Pancreas (tissue), 10 donors: ENCODE results near the gene EDA2R. TPM values are rescaled to one million over a fixed set of nuclear protein-coding genes. Genes with fewer than 3 reads are reported as not detected.

ENCODE experiments used
- ATAC-seq, 4 donors: fragments of 200-7000 bp; cut with Tn5 transposase; one replicate each; pipeline versions ENCODE4 v1.8.0 to v1.9.1; 2020; ENCODE audit warnings: mild to moderate bottlenecking in 4 of 4, moderate library complexity in 4 of 4
- DNase-seq, 6 donors: peaks; one replicate each; pipeline ENCODE4 v3.0.0-alpha.2; 2020
- FAIRE-seq: peaks from 2 replicates; lab custom pipeline; 2012; peaks lifted over from hg19 to GRCh38; lab: Jason Lieb, UNC
- H3K27ac ChIP-seq, 4 donors: fragments of 200-600 bp; sonication (generic); 1 replicate in 3 of 4; 2 replicates in 1 of 4; pipeline versions ENCODE4 v1.5.0 to v1.8.0; 2020
- H3K27me3 ChIP-seq, 4 donors: fragments of 200-600 bp; one replicate each; pipeline ENCODE4 v1.8.0; 2021
- H3K36me3 ChIP-seq, 3 donors: fragments of 200-600 bp; sonication (generic) in 1 of 3; one replicate each; pipeline versions ENCODE4 v1.5.0 to v1.8.0; 2020 to 2021
- H3K4me1 ChIP-seq, 3 donors: fragments of 200-600 bp; one replicate each; pipeline ENCODE4 v1.8.0; 2021
- H3K4me3 ChIP-seq, 4 donors: fragments of 200-600 bp; sonication (generic) in 2 of 4; one replicate each; pipeline versions ENCODE4 v1.5.0 to v1.8.0; 2020 to 2021
- H3K9me3 ChIP-seq, 4 donors: fragments of 200-600 bp; one replicate each; pipeline ENCODE4 v1.8.0; 2021
- WGBS, 2 donors: extraction: QIAGEN DNeasy Blood & Tissue Kit; methylation state at CpG; one replicate each; pipeline ENCODE4 v1.1.7; 2013; 5-methylcytosine and 5-hydroxymethylcytosine counted together
- intact Hi-C, 3 donors: fragments of 100-400 bp; cut with DNase I; formaldehyde crosslinking; loops; one replicate each; pipeline versions ENCODE4 v1.11.1 to v1.14.2; 2022
- polyA plus RNA-seq, 2 donors: library from polyadenylated mRNA; stranded (reverse); fragments of 200-250 nt; gene quantifications; one replicate each; pipeline ENCODE4 v1.2.3, GENCODE V29; 2013
- total RNA-seq, 6 donors: library from RNA; stranded (reverse); fragmentation: NEBNext Ultra II Directional in 4 of 6; extraction: Animal tissue kit (Norgen Biotek cat#: 25700) in 4 of 6; gene quantifications; one replicate each; pipeline versions ENCODE4 v1.2.1 to v1.2.4, GENCODE V29; 2021 to 2023
- TF ChIP-seq, protein P1 (sequence below), 4 donors: fragments of 200-600 bp; sonication (generic) in 3 of 4; IDR thresholded peaks; one replicate each; pipeline versions ENCODE4 v1.5.0 to v1.8.0; 2021; ENCODE audit warnings: antibody characterized with exemption in 4 of 4
- donor health status: healthy with polysubstance abuse.
- donor health status: DM: no; HTN: no; CAD: no; lungs with moderate emphysema.
- donor health status: DM: no; HTN: no; CAD: no.
- donor health status: control.
- donor health status: control.
- donor health status: Bipolar disorder and iron deficiency.
- donor health status: DM: yes; HTN: yes; CAD: no.
- donor health status: DM: no; HTN: no; CAD: no.
- donor health status: DM: no; HTN: no; CAD: no.
- donor health status: DM: yes; HTN: yes; CAD: no.

The EDA2R gene
- total and polyA plus RNA-seq, 8 donors = 0.46 to 3.2 (median 1.0) TPM

DNA sequence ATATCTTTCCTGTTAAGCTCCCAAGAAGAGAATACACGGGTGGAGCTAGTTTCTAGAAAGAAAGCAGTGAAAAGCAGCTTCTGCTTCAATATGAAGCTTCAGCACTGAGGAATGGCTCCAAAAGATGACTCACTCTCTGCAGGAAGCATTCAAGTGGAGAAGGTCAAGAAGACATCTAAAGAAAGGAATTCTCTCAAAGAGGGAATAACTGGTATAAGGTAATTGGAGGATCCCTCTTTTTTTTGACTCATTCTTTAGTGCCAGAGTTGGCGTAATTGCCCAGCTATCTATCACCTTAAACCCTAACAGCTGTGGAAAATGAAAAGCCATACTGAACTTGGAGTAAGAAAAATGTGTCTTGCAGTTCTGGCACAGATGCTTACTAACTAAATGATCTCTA is 3.5 kb downstream of the EDA2R start:
- no peak for ATAC-seq
- TF ChIP-seq, protein P1, sequence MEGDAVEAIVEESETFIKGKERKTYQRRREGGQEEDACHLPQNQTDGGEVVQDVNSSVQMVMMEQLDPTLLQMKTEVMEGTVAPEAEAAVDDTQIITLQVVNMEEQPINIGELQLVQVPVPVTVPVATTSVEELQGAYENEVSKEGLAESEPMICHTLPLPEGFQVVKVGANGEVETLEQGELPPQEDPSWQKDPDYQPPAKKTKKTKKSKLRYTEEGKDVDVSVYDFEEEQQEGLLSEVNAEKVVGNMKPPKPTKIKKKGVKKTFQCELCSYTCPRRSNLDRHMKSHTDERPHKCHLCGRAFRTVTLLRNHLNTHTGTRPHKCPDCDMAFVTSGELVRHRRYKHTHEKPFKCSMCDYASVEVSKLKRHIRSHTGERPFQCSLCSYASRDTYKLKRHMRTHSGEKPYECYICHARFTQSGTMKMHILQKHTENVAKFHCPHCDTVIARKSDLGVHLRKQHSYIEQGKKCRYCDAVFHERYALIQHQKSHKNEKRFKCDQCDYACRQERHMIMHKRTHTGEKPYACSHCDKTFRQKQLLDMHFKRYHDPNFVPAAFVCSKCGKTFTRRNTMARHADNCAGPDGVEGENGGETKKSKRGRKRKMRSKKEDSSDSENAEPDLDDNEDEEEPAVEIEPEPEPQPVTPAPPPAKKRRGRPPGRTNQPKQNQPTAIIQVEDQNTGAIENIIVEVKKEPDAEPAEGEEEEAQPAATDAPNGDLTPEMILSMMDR (IDR thresholded peaks at IDR 0.05) = no peak
- 42 to 45% methylated on average over 2 of the region's 2 CpGs for WGBS, 2 donors
- DNase-seq = no peak
- Histone ChIP-seq H3K9me3 (no peaks in the 10 kb centered on the region), H3K36me3 (no peaks in the 10 kb centered on the region), H3K27me3 (no peaks in the 10 kb centered on the region), H3K4me3 (no peak overlapping the region), H3K27ac (no peak overlapping the region), H3K4me1 (no peaks in the 10 kb centered on the region)
- intact Hi-C loops = no loop called here
- FAIRE-seq = no peak

DNA sequence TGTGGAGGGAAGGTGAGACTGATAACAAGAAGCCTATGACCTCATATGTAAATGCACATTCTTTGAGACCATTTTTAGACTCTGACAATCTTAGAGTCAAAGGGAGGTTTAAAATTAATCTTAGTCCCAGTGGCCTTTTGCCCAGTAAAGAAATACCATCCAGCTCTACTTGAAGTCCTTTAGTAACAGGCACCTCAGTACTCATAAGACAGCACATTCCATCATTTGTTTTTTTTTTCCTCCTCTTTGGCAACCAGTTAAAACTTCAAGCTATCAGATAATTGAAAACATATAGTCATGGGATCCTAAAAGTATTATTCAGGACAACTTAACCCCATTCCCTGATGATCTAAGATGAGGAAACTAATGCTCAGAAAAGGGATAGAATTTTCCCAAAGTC is 4.6 kb downstream of the EDA2R start:
- DNase-seq (no peak), ATAC-seq (no peak), FAIRE-seq (no peak)
- intact Hi-C loops = no loop called here
- Histone ChIP-seq H3K36me3 (no peaks in the 10 kb centered on the region), H3K4me3 (no peak overlapping the region), H3K27ac (no peak overlapping the region), H3K27me3 (no peaks in the 10 kb centered on the region), H3K4me1 (no peaks in the 10 kb centered on the region), H3K9me3 (no peaks in the 10 kb centered on the region)
- TF ChIP-seq, protein P1 (IDR thresholded peaks at IDR 0.05) = no peak

DNA sequence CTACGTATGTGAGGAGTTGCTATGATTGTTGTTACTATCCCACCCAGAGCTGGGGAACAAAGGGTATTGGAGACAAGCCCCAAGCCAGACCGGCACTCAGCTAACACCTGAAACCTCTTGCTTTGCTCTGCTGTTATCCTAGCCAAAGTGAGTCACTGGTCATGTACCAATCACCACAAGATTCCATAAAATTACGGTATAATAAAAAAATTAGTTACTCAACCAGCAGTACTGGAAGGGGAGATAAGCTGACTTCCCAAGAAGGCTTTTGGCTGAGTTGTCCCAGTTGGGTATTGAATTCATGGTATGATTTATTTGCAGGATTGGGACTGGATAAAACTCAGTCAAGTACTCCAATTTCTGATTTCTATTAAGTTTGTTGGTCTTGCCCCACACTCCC is 5.3 kb downstream of the EDA2R start:
- Histone ChIP-seq H3K36me3 (no peaks in the 10 kb centered on the region), H3K9me3 (no peaks in the 10 kb centered on the region), H3K4me1 (no peaks in the 10 kb centered on the region), H3K4me3 (no peak overlapping the region), H3K27me3 (no peaks in the 10 kb centered on the region), H3K27ac (no peak overlapping the region)
- FAIRE-seq (no peak), DNase-seq (no peak), ATAC-seq (no peak)
- WGBS, 2 donors = 40 to 50% methylated on average over 3 of the region's 3 CpGs
- TF ChIP-seq, protein P1 (IDR thresholded peaks at IDR 0.05) = no peak
- intact Hi-C loops = no loop called here

DNA sequence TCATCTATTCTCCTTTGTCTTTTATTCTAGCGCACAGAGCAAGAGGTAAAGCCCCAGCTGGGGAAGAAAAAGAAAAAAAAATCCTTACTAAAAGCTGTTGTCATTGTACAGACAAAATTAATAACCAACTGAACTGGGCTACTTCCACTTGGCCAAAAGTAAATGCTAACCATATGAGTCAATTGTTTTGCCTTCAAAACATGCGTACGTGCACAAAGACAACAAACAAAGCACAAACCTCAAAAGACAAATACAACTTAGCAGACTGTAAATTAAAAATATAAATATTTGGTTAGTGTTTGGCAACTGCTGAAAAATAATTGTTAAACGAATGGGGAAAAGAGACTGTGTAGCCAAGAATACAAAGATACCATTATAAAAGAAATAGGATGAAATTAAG is 5.9 kb downstream of the EDA2R start:
- no peak for FAIRE-seq
- TF ChIP-seq, protein P1 (IDR thresholded peaks at IDR 0.05) = no peak
- Histone ChIP-seq H3K27ac (no peak overlapping the region), H3K27me3 (no peaks in the 10 kb centered on the region), H3K36me3 (no peaks in the 10 kb centered on the region), H3K9me3 (no peaks in the 10 kb centered on the region), H3K4me1 (no peaks in the 10 kb centered on the region), H3K4me3 (no peak overlapping the region)
- intact Hi-C loops = no loop called here
- no peak for DNase-seq
- no peak for ATAC-seq
- 39 to 51% methylated on average over 4 of the region's 4 CpGs for WGBS, 2 donors

DNA sequence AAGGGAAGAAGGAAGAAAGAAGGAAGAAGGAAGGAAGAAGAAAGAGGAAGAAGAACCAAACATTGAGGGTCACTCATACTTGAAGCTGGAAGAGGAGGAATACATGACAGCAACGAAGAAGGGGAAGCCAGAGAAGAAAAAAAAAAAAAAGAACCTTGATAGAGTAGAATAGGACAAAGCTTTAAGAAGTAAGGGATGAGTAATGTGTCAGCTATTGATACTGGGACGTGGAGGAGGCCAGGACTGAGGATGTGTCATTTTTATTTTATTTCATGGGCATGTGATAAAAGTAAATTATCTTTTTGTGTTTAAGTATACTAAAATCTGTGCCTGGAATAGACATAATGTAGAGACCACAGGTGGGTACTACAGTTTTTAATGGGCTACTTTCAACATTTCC is 6.4 kb downstream of the EDA2R start:
- Histone ChIP-seq H3K27me3 (no peaks in the 10 kb centered on the region), H3K4me1 (no peaks in the 10 kb centered on the region), H3K4me3 (no peak overlapping the region), H3K36me3 (no peaks in the 10 kb centered on the region), H3K9me3 (no peaks in the 10 kb centered on the region), H3K27ac (no peak overlapping the region)
- intact Hi-C loops = no loop called here
- ATAC-seq (no peak), DNase-seq (no peak), FAIRE-seq (no peak)
- WGBS, 2 donors = 26 to 35% methylated on average over 2 of the region's 2 CpGs
- TF ChIP-seq, protein P1 (IDR thresholded peaks at IDR 0.05) = no peak
